Fibroblast of the aortic adventitia (primary cell): ENCODE measurements around the gene MVB12B. TPM values are rescaled to one million over a fixed set of nuclear protein-coding genes. Genes with fewer than 3 reads are reported as not detected.

Experiments used
- DNase-seq: peaks from one replicate; pipeline ENCODE4 v3.0.0-alpha.2; 2010; ENCODE audit warnings: low read depth
- H3K4me3 ChIP-seq: 2 replicates; pipeline ENCODE4 v1.5.1; 2011; ENCODE audit warnings: low read depth, mild to moderate bottlenecking, control low read depth, low read length, moderate library complexity
- total RNA-seq: library from RNA; depleted of rRNA; stranded (reverse); fragments of >200 nt; gene quantifications from 2 replicates; pipeline ENCODE4 v1.2.3, GENCODE V29; 2012; ENCODE audit warnings: low replicate concordance
- TF ChIP-seq, protein P1 (sequence below): IDR thresholded peaks from 2 replicates; pipeline ENCODE4 v1.5.1; 2011; ENCODE audit warnings: mild to moderate bottlenecking, low read length, control low read depth, inconsistent platforms; ENCODE audit not compliant: insufficient read depth

The MVB12B gene
- total RNA-seq, 1 donor = 3.5 TPM

DNA sequence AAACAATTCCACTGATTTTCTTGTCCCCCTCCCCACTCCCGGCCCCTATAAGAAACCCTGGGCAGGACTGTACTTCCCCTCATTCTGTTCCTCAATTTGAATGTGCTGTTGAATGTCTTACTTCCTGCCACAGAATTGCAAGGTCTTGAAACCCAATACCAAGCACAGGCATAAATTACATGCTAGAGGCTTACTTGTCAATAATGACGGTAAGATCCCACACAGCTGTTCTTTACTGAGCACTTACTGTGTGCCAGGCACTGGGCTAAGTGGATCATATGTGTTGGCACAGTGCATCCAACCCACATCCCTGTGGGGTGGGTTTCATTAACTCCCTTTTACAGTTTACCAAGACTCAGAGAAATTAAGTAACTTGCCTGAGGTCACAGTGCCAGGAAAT is 63.4 kb downstream of the MVB12B start:
- TF ChIP-seq, protein P1, sequence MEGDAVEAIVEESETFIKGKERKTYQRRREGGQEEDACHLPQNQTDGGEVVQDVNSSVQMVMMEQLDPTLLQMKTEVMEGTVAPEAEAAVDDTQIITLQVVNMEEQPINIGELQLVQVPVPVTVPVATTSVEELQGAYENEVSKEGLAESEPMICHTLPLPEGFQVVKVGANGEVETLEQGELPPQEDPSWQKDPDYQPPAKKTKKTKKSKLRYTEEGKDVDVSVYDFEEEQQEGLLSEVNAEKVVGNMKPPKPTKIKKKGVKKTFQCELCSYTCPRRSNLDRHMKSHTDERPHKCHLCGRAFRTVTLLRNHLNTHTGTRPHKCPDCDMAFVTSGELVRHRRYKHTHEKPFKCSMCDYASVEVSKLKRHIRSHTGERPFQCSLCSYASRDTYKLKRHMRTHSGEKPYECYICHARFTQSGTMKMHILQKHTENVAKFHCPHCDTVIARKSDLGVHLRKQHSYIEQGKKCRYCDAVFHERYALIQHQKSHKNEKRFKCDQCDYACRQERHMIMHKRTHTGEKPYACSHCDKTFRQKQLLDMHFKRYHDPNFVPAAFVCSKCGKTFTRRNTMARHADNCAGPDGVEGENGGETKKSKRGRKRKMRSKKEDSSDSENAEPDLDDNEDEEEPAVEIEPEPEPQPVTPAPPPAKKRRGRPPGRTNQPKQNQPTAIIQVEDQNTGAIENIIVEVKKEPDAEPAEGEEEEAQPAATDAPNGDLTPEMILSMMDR = no peak
- H3K4me3 ChIP-seq = no peak overlapping the region
- DNase-seq = no peak

DNA sequence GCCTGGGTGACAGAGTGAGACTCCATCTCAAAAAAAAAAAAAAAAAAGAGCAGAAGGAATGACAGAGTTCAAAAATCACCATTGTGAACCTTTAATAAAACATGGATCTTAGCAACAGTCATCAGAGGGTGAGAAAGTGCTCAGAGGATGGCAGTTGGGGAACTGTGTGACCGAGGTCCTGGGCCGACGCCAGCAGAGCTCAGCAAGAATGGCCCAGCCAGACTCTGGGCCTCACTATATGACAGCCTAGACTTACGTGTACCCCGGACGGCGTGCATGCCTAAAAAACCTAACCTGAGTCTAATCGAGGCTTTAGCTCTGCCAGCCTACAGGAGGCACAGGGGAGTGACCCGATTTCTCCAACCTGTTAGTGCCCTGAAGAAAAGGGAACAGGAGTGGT is 64.3 kb downstream of the MVB12B start:
- TF ChIP-seq, protein P1 = no peak
- no peak overlapping the region for H3K4me3 ChIP-seq
- no peak for DNase-seq

DNA sequence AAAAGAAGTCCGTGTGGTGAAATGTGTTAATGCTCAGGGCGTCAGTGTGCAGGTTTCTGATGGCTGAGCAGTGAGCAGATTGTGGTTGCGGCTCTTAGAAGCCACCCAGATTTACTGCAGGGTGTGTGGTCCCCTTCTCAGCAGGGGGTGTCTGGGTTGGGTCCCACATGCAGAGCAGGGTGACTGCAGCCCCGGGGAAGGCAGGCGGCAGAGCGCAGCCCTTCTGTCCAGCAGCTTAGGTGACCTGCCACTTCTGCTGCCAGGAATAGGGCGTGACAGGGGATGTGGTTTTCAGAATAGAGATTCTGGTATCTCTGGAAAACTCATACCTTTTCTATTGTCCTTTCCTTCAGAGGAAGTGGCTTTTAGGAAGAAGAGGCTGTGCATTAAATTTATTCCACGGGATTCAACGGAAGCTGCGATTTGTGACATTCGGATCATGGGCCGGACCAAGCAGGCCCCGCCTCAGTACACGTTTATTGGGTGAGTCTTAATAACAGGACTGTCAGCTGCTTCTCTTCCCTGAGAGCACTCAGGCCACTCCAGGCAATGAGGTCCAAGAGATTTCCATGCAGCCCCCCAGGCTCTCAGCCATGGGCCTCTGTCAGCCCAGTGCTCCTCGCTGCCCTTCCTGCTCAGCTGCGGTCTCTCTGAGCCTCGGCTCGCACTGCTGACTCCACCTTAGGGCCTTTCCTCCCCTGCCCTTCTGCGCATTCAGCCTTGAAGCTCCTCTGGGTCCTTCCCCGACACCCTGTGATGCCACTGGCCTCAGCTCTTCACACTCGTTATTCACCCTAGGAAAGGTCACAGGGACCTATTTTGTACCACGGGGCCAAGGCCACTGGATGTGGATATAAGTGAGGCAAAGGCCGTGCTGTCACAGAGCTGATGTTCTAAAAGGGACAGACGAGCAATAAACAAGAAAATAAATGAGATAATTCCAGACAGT is 65.4 kb downstream of the MVB12B start:
- H3K4me3 ChIP-seq = no peak overlapping the region
- TF ChIP-seq, protein P1 = no peak
- no peak for DNase-seq

DNA sequence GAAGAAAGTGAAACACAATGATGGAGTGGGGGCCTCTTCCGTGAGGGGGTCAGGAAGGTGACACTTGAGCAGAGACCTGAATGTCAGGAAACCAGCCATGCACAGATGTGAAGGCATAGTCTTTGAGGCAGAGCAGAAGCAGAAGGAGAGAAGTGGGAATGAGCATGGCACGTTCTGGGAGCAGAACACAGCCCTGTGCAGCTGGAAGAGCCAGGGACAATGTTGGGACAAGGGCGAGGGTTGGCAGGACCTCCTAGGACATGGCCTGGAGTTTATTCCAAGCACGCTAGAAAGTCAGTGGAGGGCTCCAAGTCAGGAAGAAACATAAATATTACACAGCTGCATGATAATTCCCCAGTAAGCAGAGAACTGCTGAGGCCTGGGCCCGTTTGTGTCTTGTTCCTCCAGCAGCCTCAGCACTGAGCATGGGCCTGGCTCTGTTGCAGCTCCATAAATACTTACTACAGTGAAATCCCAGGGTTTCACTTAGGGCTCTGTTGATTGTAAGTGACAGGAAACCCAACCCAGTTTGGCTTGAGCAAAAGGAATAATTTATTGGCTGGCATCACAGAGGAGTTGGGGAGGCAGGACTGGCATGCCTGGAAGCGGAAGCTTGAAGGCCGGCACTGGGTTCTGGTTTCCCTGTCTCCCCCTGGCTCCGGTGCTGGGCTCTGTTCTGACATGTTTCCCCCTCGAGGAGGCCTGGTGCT is 66.2 kb downstream of the MVB12B start:
- no peak for DNase-seq
- TF ChIP-seq, protein P1 = no peak
- H3K4me3 ChIP-seq = no peak overlapping the region

- TF ChIP-seq, protein P1 = no peak
- DNase-seq = no peak
- H3K4me3 ChIP-seq = no peak overlapping the region
These were observed 67.2 kb downstream of the MVB12B start for GRCh38 chr9:126393876-126394275.

DNA sequence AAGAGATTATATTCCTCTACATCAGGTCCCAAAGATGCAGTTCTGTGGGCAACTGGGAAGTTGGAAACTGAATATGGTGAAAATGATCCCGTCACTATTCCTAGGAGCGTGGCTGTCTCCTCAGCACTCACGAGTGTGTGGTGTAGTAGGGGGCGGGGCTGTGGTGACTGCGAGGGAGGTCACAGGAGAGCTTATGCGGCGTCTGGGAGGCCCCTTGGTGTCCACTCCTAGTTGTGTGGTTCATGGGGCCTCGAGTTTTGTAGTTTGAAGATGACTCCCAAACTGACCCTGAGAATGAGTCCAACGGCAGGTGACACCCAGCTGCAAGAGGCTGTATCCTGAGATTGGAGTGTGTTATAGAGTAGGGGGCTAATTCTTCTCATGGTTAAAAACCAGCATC is 68.2 kb downstream of the MVB12B start:
- no peak for DNase-seq
- H3K4me3 ChIP-seq = no peak overlapping the region
- TF ChIP-seq, protein P1 = no peak
